Ovary (tissue), 3 donors: ENCODE measurements around the gene RPL12.

ENCODE experiments used
- CTCF ChIP-seq, 3 donors: fragments of 450-650 bp in 2 of 3; fragments of 200-600 bp in 1 of 3; IDR thresholded peaks; one replicate each; pipeline versions ENCODE4 v1.5.1 to v1.8.0; 2016 to 2022; ENCODE audit warnings: antibody characterized with exemption in 3 of 3, mild to moderate bottlenecking in 1 of 3
- EP300 ChIP-seq: sonication (generic); formaldehyde crosslinking; IDR thresholded peaks from one replicate; pipeline ENCODE4 v1.6.1; 2017; ENCODE audit warnings: antibody characterized with exemption
- POLR2A ChIP-seq: fragments of 450-650 bp; IDR thresholded peaks from one replicate; pipeline ENCODE4 v1.6.1; 2017; ENCODE audit warnings: antibody characterized with exemption, mild to moderate bottlenecking, moderate library complexity
- donor health status: DM: no; HTN: no; CAD: no.

- TF ChIP-seq CTCF (IDR thresholded peaks at IDR 0.05) (no peak), POLR2A (no peak), EP300 (no peak)
These were observed 43.7 kb downstream of the RPL12 start for GRCh38 chr9:127407492-127407843.
